ENCODE results near the gene CD300LF.
A peak's percentile ranks its signal among the peaks of the same experiment; 100 is the strongest.

DNA sequence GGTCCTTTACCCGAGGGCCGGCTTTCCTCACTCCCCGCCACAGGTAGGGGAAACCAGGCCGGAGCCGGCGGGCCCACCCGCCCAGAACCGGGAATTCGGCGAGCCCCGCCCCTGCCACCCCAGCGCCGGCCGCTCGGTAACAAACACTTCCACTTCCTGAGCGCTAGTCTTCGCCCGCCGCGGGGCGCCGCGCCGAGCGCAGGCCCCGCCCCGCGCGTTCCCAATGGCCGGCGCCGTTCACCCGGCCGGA is 35.5 kb upstream of the CD300LF start:
- TF ChIP-seq CTCF (optimal IDR thresholded peaks at IDR 0.05 in 1 of 3, IDR thresholded peaks at IDR 0.05 in 1 of 3, conservative IDR thresholded peaks at IDR 0.05 in 1 of 3; ENCODE audit: extremely low read depth in 1 of 3, insufficient read depth in 2 of 3, low read length in 3 of 3), result peak in 1 of 3 experiments; percentile 9
- no peak for TF ChIP-seq EZH2 (IDR thresholded peaks at IDR 0.05; ENCODE audit: low read length)

Measured in keratinocyte (primary cell).